Esophagus squamous epithelium (tissue), 5 donors: Measurements from ENCODE around the gene MGAM2. TPM values are rescaled to one million over a fixed set of nuclear protein-coding genes. Genes with fewer than 3 reads are reported as not detected.

ENCODE experiments used
- DNase-seq: peaks from one replicate; lab custom pipeline; 2025; lab: John Stamatoyannopoulos, UW
- H3K27ac ChIP-seq, 4 donors: fragments of 200-600 bp; sonication (generic); one replicate each; pipeline ENCODE4 v1.5.1; 2016 to 2019; ENCODE audit warnings: mild to moderate bottlenecking in 1 of 4
- H3K27me3 ChIP-seq, 4 donors: fragments of 200-600 bp; sonication (generic); 1 replicate in 3 of 4; 2 replicates in 1 of 4; pipeline versions ENCODE4 v1.5.1 to v1.6.0; 2017 to 2021; ENCODE audit warnings: antibody characterized with exemption in 1 of 4
- H3K36me3 ChIP-seq, 3 donors: fragments of 200-600 bp; sonication (generic); one replicate each; pipeline ENCODE4 v1.5.1; 2016 to 2019
- H3K4me1 ChIP-seq, 3 donors: fragments of 200-600 bp; sonication (generic); one replicate each; pipeline ENCODE4 v1.5.1; 2017 to 2019
- H3K4me3 ChIP-seq, 4 donors: fragments of 200-600 bp; sonication (generic); 1 replicate in 3 of 4; 2 replicates in 1 of 4; pipeline ENCODE4 v1.5.1; 2016 to 2019; ENCODE audit warnings: mild to moderate bottlenecking in 2 of 4, moderate library complexity in 1 of 4
- H3K9me3 ChIP-seq, 3 donors: fragments of 200-600 bp; sonication (generic); one replicate each; pipeline ENCODE4 v1.5.1; 2016 to 2019
- POLR2A ChIP-seq, 4 donors: fragments of 450-650 bp; IDR thresholded peaks; one replicate each; pipeline ENCODE4 v1.6.1; 2017; ENCODE audit warnings: antibody characterized with exemption in 4 of 4, mild to moderate bottlenecking in 4 of 4, moderate library complexity in 3 of 4
- WGBS, 2 donors: methylation state at CpG; one replicate each; pipeline ENCODE4 v1.1.5; 2018; 5-methylcytosine and 5-hydroxymethylcytosine counted together
- intact Hi-C: fragments of 100-400 bp; cut with DNase I; formaldehyde crosslinking; loops from one replicate; pipeline ENCODE4 v1.15.0; 2022
- total RNA-seq, 4 donors: library from RNA; depleted of rRNA; stranded (reverse); fragments of >200 nt; gene quantifications; one replicate each; pipeline ENCODE4 v1.1.0, GENCODE V29; 2016
- TF ChIP-seq, protein P1 (sequence below), 6 experiments: fragments of 450-650 bp in 4 of 6; fragments of 200-600 bp in 2 of 6; sonication (generic) in 2 of 6; IDR thresholded peaks; one replicate each; pipeline ENCODE4 v1.5.1; 2016 to 2019; ENCODE audit warnings: antibody characterized with exemption in 6 of 6, mild to moderate bottlenecking in 4 of 6, moderate library complexity in 4 of 6
- donor health status: DM: yes; HTN: yes; CAD: no.

Gene MGAM2
- total RNA-seq, 4 donors from 2014 or later, result 0.04 TPM; not detected in 3

DNA sequence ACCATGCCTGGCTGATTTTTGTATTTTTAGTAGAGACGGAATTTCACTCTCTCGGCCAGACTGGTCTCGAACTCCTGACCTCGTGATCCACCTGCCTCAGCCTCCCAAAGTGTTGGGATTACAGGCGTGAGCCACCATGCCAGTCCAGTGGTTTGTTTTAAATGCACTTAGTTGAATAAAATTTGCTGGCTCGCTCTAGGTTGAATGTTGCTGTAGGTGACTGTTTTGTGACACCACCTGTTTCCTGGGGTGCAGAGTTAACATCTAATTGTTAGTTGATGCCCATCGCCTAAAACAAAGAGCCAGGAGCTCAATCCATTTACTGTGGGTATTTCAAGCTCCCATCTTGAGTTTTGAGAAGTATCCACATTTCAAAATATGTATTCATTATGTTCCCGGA lies 31.2 kb downstream of the MGAM2 start:
- no peaks in the 10 kb centered on the region for H3K27me3 ChIP-seq
- H3K4me3 ChIP-seq, result no peak overlapping the region
- DNase-seq, result no peak
- no peak overlapping the region for H3K27ac ChIP-seq
- no peaks in the 10 kb centered on the region for H3K36me3 ChIP-seq
- TF ChIP-seq POLR2A (IDR thresholded peaks at IDR 0.05), result no peak
- TF ChIP-seq, protein P1, sequence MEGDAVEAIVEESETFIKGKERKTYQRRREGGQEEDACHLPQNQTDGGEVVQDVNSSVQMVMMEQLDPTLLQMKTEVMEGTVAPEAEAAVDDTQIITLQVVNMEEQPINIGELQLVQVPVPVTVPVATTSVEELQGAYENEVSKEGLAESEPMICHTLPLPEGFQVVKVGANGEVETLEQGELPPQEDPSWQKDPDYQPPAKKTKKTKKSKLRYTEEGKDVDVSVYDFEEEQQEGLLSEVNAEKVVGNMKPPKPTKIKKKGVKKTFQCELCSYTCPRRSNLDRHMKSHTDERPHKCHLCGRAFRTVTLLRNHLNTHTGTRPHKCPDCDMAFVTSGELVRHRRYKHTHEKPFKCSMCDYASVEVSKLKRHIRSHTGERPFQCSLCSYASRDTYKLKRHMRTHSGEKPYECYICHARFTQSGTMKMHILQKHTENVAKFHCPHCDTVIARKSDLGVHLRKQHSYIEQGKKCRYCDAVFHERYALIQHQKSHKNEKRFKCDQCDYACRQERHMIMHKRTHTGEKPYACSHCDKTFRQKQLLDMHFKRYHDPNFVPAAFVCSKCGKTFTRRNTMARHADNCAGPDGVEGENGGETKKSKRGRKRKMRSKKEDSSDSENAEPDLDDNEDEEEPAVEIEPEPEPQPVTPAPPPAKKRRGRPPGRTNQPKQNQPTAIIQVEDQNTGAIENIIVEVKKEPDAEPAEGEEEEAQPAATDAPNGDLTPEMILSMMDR (IDR thresholded peaks at IDR 0.05), result no peak
- H3K9me3 ChIP-seq, result no peaks in the 10 kb centered on the region
- WGBS, 2 donors, result 86 to 87% methylated on average over 8 of the region's 8 CpGs
- H3K4me1 ChIP-seq, result no peaks in the 10 kb centered on the region
- intact Hi-C loops, result no loop called here

GRCh38 chr7:142146124-142146523 lies 34.6 kb downstream of the MGAM2 start:
- Histone ChIP-seq H3K4me3 (no peak overlapping the region), H3K27ac (no peak overlapping the region), H3K9me3 (no peaks in the 10 kb centered on the region), H3K27me3 (no peaks in the 10 kb centered on the region), H3K36me3 (no peaks in the 10 kb centered on the region), H3K4me1 (no peaks in the 10 kb centered on the region)
- intact Hi-C loops, result no loop called here
- no peak for DNase-seq
- 67 to 78% methylated on average over 2 of the region's 2 CpGs for WGBS, 2 donors
- TF ChIP-seq, protein P1 (IDR thresholded peaks at IDR 0.05), result no peak
- no peak for TF ChIP-seq POLR2A (IDR thresholded peaks at IDR 0.05)

DNA sequence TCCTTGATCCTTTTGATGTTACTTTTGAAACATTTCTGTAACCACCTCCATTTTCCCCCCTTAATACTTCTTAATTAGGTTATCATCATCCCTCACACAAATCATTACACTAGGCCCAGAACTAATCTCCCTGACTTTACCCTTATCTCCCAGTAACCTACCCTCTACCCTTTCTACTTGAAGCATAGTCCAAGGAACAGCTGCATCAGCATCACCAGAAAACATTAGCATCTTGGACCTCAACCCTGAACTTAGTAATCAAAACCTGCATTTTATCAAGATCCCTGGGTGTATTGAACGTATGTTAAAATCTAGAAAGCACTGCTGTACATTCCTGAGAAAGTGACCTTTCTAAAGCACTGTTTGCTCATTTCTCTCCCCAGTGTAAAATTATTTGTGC lies 38.8 kb downstream of the MGAM2 start:
- Histone ChIP-seq H3K27me3 (no peaks in the 10 kb centered on the region), H3K4me3 (no peak overlapping the region), H3K9me3 (no peaks in the 10 kb centered on the region), H3K27ac (no peak overlapping the region), H3K36me3 (no peaks in the 10 kb centered on the region), H3K4me1 (no peaks in the 10 kb centered on the region)
- TF ChIP-seq, protein P1 (IDR thresholded peaks at IDR 0.05), result no peak
- no peak for TF ChIP-seq POLR2A (IDR thresholded peaks at IDR 0.05)
- DNase-seq, result no peak
- intact Hi-C loops, result no loop called here
- 60 to 65% methylated on average over 1 of the region's 1 CpG for WGBS, 2 donors

GRCh38 chr7:142150869-142151268 lies 39.4 kb downstream of the MGAM2 start:
- 72 to 74% methylated on average over 2 of the region's 2 CpGs for WGBS, 2 donors
- H3K9me3 ChIP-seq, result no peaks in the 10 kb centered on the region
- no peak for TF ChIP-seq POLR2A (IDR thresholded peaks at IDR 0.05)
- TF ChIP-seq, protein P1 (IDR thresholded peaks at IDR 0.05), result no peak
- H3K4me1 ChIP-seq, result no peaks in the 10 kb centered on the region
- H3K27ac ChIP-seq, result no peak overlapping the region
- intact Hi-C loops, result no loop called here
- H3K4me3 ChIP-seq, result no peak overlapping the region
- DNase-seq, result no peak
- H3K27me3 ChIP-seq, result no peaks in the 10 kb centered on the region
- H3K36me3 ChIP-seq, result no peaks in the 10 kb centered on the region

DNA sequence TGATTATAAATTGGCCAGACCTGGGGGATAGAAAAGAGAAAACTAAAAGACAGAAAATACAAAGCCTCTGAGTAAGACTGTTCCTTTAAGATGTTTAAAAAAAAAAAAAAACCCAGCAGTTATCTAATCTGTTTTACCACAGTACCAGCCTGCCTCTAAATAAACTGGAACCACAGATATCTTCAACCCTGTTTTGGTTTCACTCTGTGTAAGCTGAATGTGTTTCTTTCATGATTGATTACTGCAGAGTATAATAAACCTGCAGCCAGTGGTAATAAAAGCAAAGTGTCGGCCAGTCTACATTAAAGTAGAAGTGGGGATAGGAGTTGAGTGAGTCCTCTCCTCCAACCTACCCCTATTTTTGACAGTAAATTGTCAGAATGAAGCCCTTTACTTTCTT lies 40.6 kb downstream of the MGAM2 start:
- no peak overlapping the region for H3K4me3 ChIP-seq
- no peaks in the 10 kb centered on the region for H3K27me3 ChIP-seq
- no peak for DNase-seq
- H3K9me3 ChIP-seq, result no peaks in the 10 kb centered on the region
- TF ChIP-seq, protein P1 (IDR thresholded peaks at IDR 0.05), result no peak
- TF ChIP-seq POLR2A (IDR thresholded peaks at IDR 0.05), result no peak
- H3K4me1 ChIP-seq, result no peaks in the 10 kb centered on the region
- intact Hi-C loops, result no loop called here
- H3K27ac ChIP-seq, result no peak overlapping the region
- no peaks in the 10 kb centered on the region for H3K36me3 ChIP-seq
- 11 to 13% methylated on average over 1 of the region's 1 CpG for WGBS, 2 donors
